ENCODE measurements around the gene KIFBP.
"Not testable (repeated sequence)": the region's sequence is repeated elsewhere in the genome, so short reads cannot be mapped to it uniquely, and the experiment has no call there.

The KIFBP gene

GRCh38 chr10:68963151-68963550 lies 25.5 kb upstream of the KIFBP start:
- Histone ChIP-seq H3K4me1 (ENCODE audit: control insufficient read depth in 1 of 2, insufficient read depth in 2 of 2, low read length in 2 of 2) (peaks cover 0 to 9% of the 10 kb centered on the region in 2 donors), H3K27me3 (ENCODE audit: low read depth, low read length) (no peaks in the 10 kb centered on the region), H3K36me3 (ENCODE audit: control insufficient read depth in 1 of 2, insufficient read depth in 2 of 2, low read length in 2 of 2) (peaks cover 69 to 77% of the 10 kb centered on the region in 2 donors), H3K4me3 (ENCODE audit: low read depth in 1 of 2, low read length in 2 of 2) (no peak overlapping the region), H3K27ac (ENCODE audit: low read length) (no peak overlapping the region), H3K9me3 (ENCODE audit: control insufficient read depth in 1 of 2, low read length in 2 of 2) (no peaks in the 10 kb centered on the region)

GRCh38 chr10:68973975-68974374 lies 14.6 kb upstream of the KIFBP start:
- H3K4me1 ChIP-seq (ENCODE audit: control insufficient read depth in 1 of 2, insufficient read depth in 2 of 2, low read length in 2 of 2) = no peaks in the 10 kb centered on the region
- H3K4me3 ChIP-seq (ENCODE audit: low read depth in 1 of 2, low read length in 2 of 2) = no peak overlapping the region
- no peaks in the 10 kb centered on the region for H3K9me3 ChIP-seq (ENCODE audit: control insufficient read depth in 1 of 2, low read length in 2 of 2)
- H3K27ac ChIP-seq (ENCODE audit: low read length) = no peak overlapping the region
- H3K36me3 ChIP-seq (ENCODE audit: control insufficient read depth in 1 of 2, insufficient read depth in 2 of 2, low read length in 2 of 2) = peaks cover 67 to 94% of the 10 kb centered on the region in 2 donors
- no peaks in the 10 kb centered on the region for H3K27me3 ChIP-seq (ENCODE audit: low read depth, low read length)

DNA sequence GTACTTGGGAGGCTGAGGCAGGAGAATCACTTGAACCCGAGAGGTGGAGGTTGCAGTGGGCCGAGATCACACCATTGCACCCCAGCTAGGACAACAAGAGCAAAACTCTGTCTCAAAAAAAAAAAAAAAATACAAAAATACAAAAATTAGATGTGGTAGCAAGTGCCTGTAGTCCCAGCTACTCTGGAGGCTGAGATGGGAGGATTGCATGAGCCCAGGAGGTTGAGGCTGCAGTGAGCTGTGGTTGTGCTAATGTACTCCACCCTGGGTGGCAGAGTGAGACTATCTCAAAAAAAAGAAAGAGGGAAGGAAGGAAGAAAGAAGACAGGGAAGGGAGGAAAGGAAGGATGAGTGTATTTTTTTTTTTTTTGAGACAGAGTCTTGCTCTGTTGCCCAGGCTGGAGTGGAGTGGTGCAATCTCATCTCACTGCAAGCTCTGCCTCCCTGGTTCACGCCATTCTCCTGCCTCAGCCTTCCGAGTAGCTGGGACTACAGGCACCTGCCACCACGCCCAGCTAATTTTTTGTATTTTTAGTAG lies 12.6 kb upstream of the KIFBP start:
- not testable (repeated sequence) for H3K9me3 ChIP-seq (ENCODE audit: control insufficient read depth in 1 of 2, low read length in 2 of 2); H3K27ac ChIP-seq (ENCODE audit: low read length); H3K27me3 ChIP-seq (ENCODE audit: low read depth, low read length); H3K4me3 ChIP-seq (ENCODE audit: low read depth in 1 of 2, low read length in 2 of 2); H3K4me1 ChIP-seq (ENCODE audit: control insufficient read depth in 1 of 2, insufficient read depth in 2 of 2, low read length in 2 of 2)
- peaks cover 78 to 91% of the 10 kb centered on the region in 2 donors for H3K36me3 ChIP-seq (ENCODE audit: control insufficient read depth in 1 of 2, insufficient read depth in 2 of 2, low read length in 2 of 2)

DNA sequence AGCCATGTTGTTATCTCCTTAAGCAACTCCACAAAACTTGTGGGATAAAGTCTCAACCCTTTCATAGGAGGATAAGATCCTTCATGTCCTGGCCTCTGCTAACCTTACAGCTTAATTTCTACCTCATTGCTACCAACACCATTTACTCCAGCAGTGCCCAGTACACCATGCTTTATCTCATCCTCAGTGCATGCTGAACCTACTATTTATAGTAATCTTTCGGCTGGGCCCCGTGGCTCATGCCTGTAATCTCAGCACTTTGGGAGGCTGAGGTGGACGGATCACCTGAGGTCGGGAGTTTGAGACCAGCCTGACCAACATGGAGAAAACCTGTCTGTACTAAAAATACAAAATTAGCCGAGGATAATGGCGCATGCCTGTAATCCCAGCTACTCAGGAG lies 8.9 kb upstream of the KIFBP start:
- H3K9me3 ChIP-seq (ENCODE audit: control insufficient read depth in 1 of 2, low read length in 2 of 2); H3K4me1 ChIP-seq (ENCODE audit: control insufficient read depth in 1 of 2, insufficient read depth in 2 of 2, low read length in 2 of 2); H3K4me3 ChIP-seq (ENCODE audit: low read depth in 1 of 2, low read length in 2 of 2); H3K27ac ChIP-seq (ENCODE audit: low read length); H3K27me3 ChIP-seq (ENCODE audit: low read depth, low read length): not testable (repeated sequence)
- H3K36me3 ChIP-seq (ENCODE audit: control insufficient read depth in 1 of 2, insufficient read depth in 2 of 2, low read length in 2 of 2) = peaks cover 65 to 75% of the 10 kb centered on the region in 2 donors

- H3K27me3 ChIP-seq (ENCODE audit: low read depth, low read length) = no peaks in the 10 kb centered on the region
- no peak overlapping the region for H3K4me3 ChIP-seq (ENCODE audit: low read depth in 1 of 2, low read length in 2 of 2)
- H3K36me3 ChIP-seq (ENCODE audit: control insufficient read depth in 1 of 2, insufficient read depth in 2 of 2, low read length in 2 of 2) = peaks cover 58 to 70% of the 10 kb centered on the region in 2 donors
- no peak overlapping the region for H3K27ac ChIP-seq (ENCODE audit: low read length)
- no peaks in the 10 kb centered on the region for H3K9me3 ChIP-seq (ENCODE audit: control insufficient read depth in 1 of 2, low read length in 2 of 2)
- no peaks in the 10 kb centered on the region for H3K4me1 ChIP-seq (ENCODE audit: control insufficient read depth in 1 of 2, insufficient read depth in 2 of 2, low read length in 2 of 2)
Observed at GRCh38 chr10:68981074-68981473, 7.5 kb upstream of the KIFBP start.

DNA sequence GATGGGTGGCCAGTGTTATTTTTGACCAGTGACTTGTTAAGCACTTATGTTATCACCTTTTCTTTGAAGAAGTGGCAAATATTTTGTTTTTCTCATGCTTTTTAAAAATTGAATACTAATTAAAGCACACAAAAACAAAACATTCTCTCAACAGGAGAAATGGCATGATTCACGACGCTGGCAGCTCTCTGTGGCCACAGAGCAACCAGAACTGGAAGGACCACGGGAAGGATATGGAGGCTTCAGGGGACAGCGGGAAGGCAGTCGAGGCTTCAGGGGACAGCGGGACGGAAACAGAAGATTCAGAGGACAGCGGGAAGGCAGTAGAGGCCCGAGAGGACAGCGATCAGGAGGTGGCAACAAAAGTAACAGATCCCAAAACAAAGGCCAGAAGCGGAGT lies 6.2 kb upstream of the KIFBP start:
- no peaks in the 10 kb centered on the region for H3K27me3 ChIP-seq (ENCODE audit: low read depth, low read length)
- H3K36me3 ChIP-seq (ENCODE audit: control insufficient read depth in 1 of 2, insufficient read depth in 2 of 2, low read length in 2 of 2) = peaks cover 47 to 58% of the 10 kb centered on the region in 2 donors
- no peaks in the 10 kb centered on the region for H3K9me3 ChIP-seq (ENCODE audit: control insufficient read depth in 1 of 2, low read length in 2 of 2)

GRCh38 chr10:68987611-68988010 lies 992 bp upstream of the KIFBP start:
- Histone ChIP-seq H3K4me3 (ENCODE audit: low read depth in 1 of 2, low read length in 2 of 2) (peak overlapping the region in 1 of 2 donors; percentile 99), H3K36me3 (ENCODE audit: control insufficient read depth in 1 of 2, insufficient read depth in 2 of 2, low read length in 2 of 2) (peaks cover 10 to 13% of the 10 kb centered on the region in 2 donors), H3K4me1 (ENCODE audit: control insufficient read depth in 1 of 2, insufficient read depth in 2 of 2, low read length in 2 of 2) (peaks cover 3 to 19% of the 10 kb centered on the region in 2 donors), H3K9me3 (ENCODE audit: control insufficient read depth in 1 of 2, low read length in 2 of 2) (no peaks in the 10 kb centered on the region), H3K27ac (ENCODE audit: low read length) (no peak overlapping the region), H3K27me3 (ENCODE audit: low read depth, low read length) (no peaks in the 10 kb centered on the region)

More for the DNA sequence above, 6.2 kb upstream of the KIFBP start:
- Histone ChIP-seq H3K4me1 (ENCODE audit: control insufficient read depth in 1 of 2, insufficient read depth in 2 of 2, low read length in 2 of 2) (no peaks in the 10 kb centered on the region), H3K27ac (ENCODE audit: low read length) (no peak overlapping the region), H3K4me3 (ENCODE audit: low read depth in 1 of 2, low read length in 2 of 2) (no peak overlapping the region)

GRCh38 chr10:68989317-68989990 lies 851 bp downstream of the KIFBP start:
- Histone ChIP-seq H3K4me1 (ENCODE audit: control insufficient read depth in 1 of 2, insufficient read depth in 2 of 2, low read length in 2 of 2) (peaks cover 7 to 22% of the 10 kb centered on the region in 2 donors), H3K4me3 (ENCODE audit: low read depth in 1 of 2, low read length in 2 of 2) (peak overlapping the region; percentile 96 to 99), H3K27me3 (ENCODE audit: low read depth, low read length) (no peaks in the 10 kb centered on the region), H3K36me3 (ENCODE audit: control insufficient read depth in 1 of 2, insufficient read depth in 2 of 2, low read length in 2 of 2) (peaks cover 2 to 5% of the 10 kb centered on the region in 2 donors), H3K9me3 (ENCODE audit: control insufficient read depth in 1 of 2, low read length in 2 of 2) (no peaks in the 10 kb centered on the region), H3K27ac (ENCODE audit: low read length) (peak overlapping the region; percentile 35)

GRCh38 chr10:68992636-68993440 lies 4.2 kb downstream of the KIFBP start:
- H3K4me3 ChIP-seq (ENCODE audit: low read depth in 1 of 2, low read length in 2 of 2) = peak overlapping the region in 1 of 2 donors; percentile 7
- H3K27me3 ChIP-seq (ENCODE audit: low read depth, low read length) = no peaks in the 10 kb centered on the region
- peak overlapping the region; percentile 61 for H3K27ac ChIP-seq (ENCODE audit: low read length)
- H3K36me3 ChIP-seq (ENCODE audit: control insufficient read depth in 1 of 2, insufficient read depth in 2 of 2, low read length in 2 of 2) = no peaks in the 10 kb centered on the region
- no peaks in the 10 kb centered on the region for H3K9me3 ChIP-seq (ENCODE audit: control insufficient read depth in 1 of 2, low read length in 2 of 2)
- H3K4me1 ChIP-seq (ENCODE audit: control insufficient read depth in 1 of 2, insufficient read depth in 2 of 2, low read length in 2 of 2) = peaks cover 7 to 21% of the 10 kb centered on the region in 2 donors

GRCh38 chr10:68997211-68997610 lies 8.6 kb downstream of the KIFBP start:
- H3K36me3 ChIP-seq (ENCODE audit: control insufficient read depth in 1 of 2, insufficient read depth in 2 of 2, low read length in 2 of 2) = peaks cover 5 to 18% of the 10 kb centered on the region in 2 donors
- H3K9me3 ChIP-seq (ENCODE audit: control insufficient read depth in 1 of 2, low read length in 2 of 2) = no peaks in the 10 kb centered on the region
- H3K27ac ChIP-seq (ENCODE audit: low read length) = no peak overlapping the region
- no peak overlapping the region for H3K4me3 ChIP-seq (ENCODE audit: low read depth in 1 of 2, low read length in 2 of 2)
- no peaks in the 10 kb centered on the region for H3K27me3 ChIP-seq (ENCODE audit: low read depth, low read length)
- peaks cover 6 to 7% of the 10 kb centered on the region in 2 donors for H3K4me1 ChIP-seq (ENCODE audit: control insufficient read depth in 1 of 2, insufficient read depth in 2 of 2, low read length in 2 of 2)

GRCh38 chr10:69004821-69005220 lies 16.2 kb downstream of the KIFBP start:
- Histone ChIP-seq H3K27ac (ENCODE audit: low read length) (no peak overlapping the region), H3K27me3 (ENCODE audit: low read depth, low read length) (no peaks in the 10 kb centered on the region), H3K36me3 (ENCODE audit: control insufficient read depth in 1 of 2, insufficient read depth in 2 of 2, low read length in 2 of 2) (peaks cover 12 to 52% of the 10 kb centered on the region in 2 donors)

More at GRCh38 chr10:69004821-69005220, 16.2 kb downstream of the KIFBP start:
- Histone ChIP-seq H3K9me3 (ENCODE audit: control insufficient read depth in 1 of 2, low read length in 2 of 2) (no peaks in the 10 kb centered on the region), H3K4me1 (ENCODE audit: control insufficient read depth in 1 of 2, insufficient read depth in 2 of 2, low read length in 2 of 2) (peaks cover 0 to 3% of the 10 kb centered on the region in 2 donors), H3K4me3 (ENCODE audit: low read depth in 1 of 2, low read length in 2 of 2) (no peak overlapping the region)
